Right lobe of liver (tissue), 4 donors: ENCODE data around the gene TMEM131L.

Experiments used
- CTCF ChIP-seq, 4 donors: fragments of 200-600 bp in 3 of 4; fragments of 450-650 bp in 1 of 4; IDR thresholded peaks; one replicate each; pipeline versions ENCODE4 v1.5.1 to v1.8.0; 2016 to 2022; ENCODE audit warnings: antibody characterized with exemption in 4 of 4, mild to moderate bottlenecking in 2 of 4
- POLR2A ChIP-seq: fragments of 450-650 bp; IDR thresholded peaks from one replicate; pipeline ENCODE4 v1.6.1; 2017; ENCODE audit warnings: antibody characterized with exemption, mild to moderate bottlenecking
- donor health status: DM: no; HTN: no; CAD: no.
- donor health status: DM: no; HTN: no; CAD: no.
- donor health status: DM: no; HTN: yes; CAD: no.

GRCh38 chr4:153476829-153477574 is 10.8 kb downstream of the TMEM131L start:
- TF ChIP-seq CTCF (IDR thresholded peaks at IDR 0.05): no peak
- TF ChIP-seq POLR2A: no peak
